Uterus (tissue), 2 donors: ENCODE results near the gene AAMP.

Experiments
- CTCF ChIP-seq, 4 experiments: fragments of 200-600 bp in 2 of 4; fragments of 450-650 bp in 2 of 4; sonication (generic) in 2 of 4; IDR thresholded peaks; one replicate each; pipeline ENCODE4 v1.5.1; 2016 to 2019; ENCODE audit warnings: antibody characterized with exemption in 4 of 4, mild to moderate bottlenecking in 2 of 4, moderate library complexity in 1 of 4
- POLR2A ChIP-seq, 2 donors: fragments of 450-650 bp; IDR thresholded peaks; one replicate each; pipeline ENCODE4 v1.6.1; 2016; ENCODE audit warnings: antibody characterized with exemption in 2 of 2, mild to moderate bottlenecking in 1 of 2, moderate library complexity in 1 of 2

GRCh38 chr2:218260166-218260565, 9.8 kb downstream of the AAMP start:
- TF ChIP-seq POLR2A (IDR thresholded peaks at IDR 0.05) (no peak), CTCF (IDR thresholded peaks at IDR 0.05) (no peak)
